HepG2 (cell line): ENCODE measurements around the gene OR10A6. TPM values are rescaled to one million over a fixed set of nuclear protein-coding genes. Genes with fewer than 3 reads are reported as not detected.

ENCODE experiments used
- ATAC-seq: fragments of 200-7000 bp; cut with Tn5 transposase; 3 replicates; pipeline ENCODE4 v1.9.1; 2020; ENCODE audit warnings: mild to moderate bottlenecking, moderate library complexity
- BruUV-seq: library from RNA; stranded (reverse); fragments of 400-500 nt; replicated peaks from 2 replicates; lab custom pipeline; 2021; lab: Mats Ljungman, UMichigan
- CTCF ChIA-PET: fragments of 300-600 bp; formaldehyde crosslinking; extraction: SDS; loops from one replicate; lab custom pipeline; 2021; ENCODE audit warnings: low total read pairs, inconsistent platforms, low intra/inter-chr PET ratio; lab: Yijun Ruan, JAX
- POLR2A ChIA-PET: fragments of 350-600 bp; sonication (Branson Sonifier 250); formaldehyde crosslinking; loops from one replicate; lab custom pipeline; 2020; ENCODE audit warnings: antibody characterized with exemption, inconsistent platforms; lab: Yijun Ruan, JAX
- DNase-seq: peaks from one replicate; pipeline ENCODE4 v3.0.0-alpha.2; 2015; ENCODE audit warnings: low spot score
- FAIRE-seq: peaks from 3 replicates; lab custom pipeline; 2011; peaks lifted over from hg19 to GRCh38; lab: Jason Lieb, UNC
- H2AFZ ChIP-seq: one replicate; pipeline ENCODE4 v1.6.1; 2011; ENCODE audit warnings: low read length, inconsistent platforms
- H3K27ac ChIP-seq: fragments of 300-600 bp; 3 replicates; pipeline ENCODE4 v1.8.0; 2011; ENCODE audit warnings: mixed run types, mild to moderate bottlenecking, mixed read lengths, low read length, inconsistent platforms; ENCODE audit not compliant: insufficient read depth; ENCODE audit errors: extremely low read length
- H3K27me3 ChIP-seq, 2 experiments: fragments of 200-600 bp in 1 of 2; 2 replicates in 1 of 2; 3 replicates in 1 of 2; pipeline versions ENCODE4 v1.6.0 to v1.8.0; 2011; ENCODE audit warnings: low read length in 2 of 2, mild to moderate bottlenecking in 2 of 2, moderate library complexity in 2 of 2, inconsistent platforms in 1 of 2; ENCODE audit not compliant: insufficient read depth in 2 of 2, control insufficient read depth in 1 of 2
- H3K36me3 ChIP-seq, 2 experiments: fragments of 200-600 bp in 1 of 2; replicated peaks in 1 of 2; 2 replicates in 1 of 2; 3 replicates in 1 of 2; pipeline versions ENCODE4 v1.5.1 to v1.8.0; 2011; ENCODE audit warnings: low read length in 2 of 2, inconsistent platforms in 1 of 2; ENCODE audit not compliant: insufficient read depth in 2 of 2, control insufficient read depth in 1 of 2
- H3K4me1 ChIP-seq: 2 replicates; pipeline ENCODE4 v1.5.1; 2012; ENCODE audit warnings: low read length, inconsistent platforms; ENCODE audit not compliant: insufficient read depth
- H3K4me2 ChIP-seq: 2 replicates; pipeline ENCODE4 v1.6.0; 2011; ENCODE audit warnings: low read depth, low read length, inconsistent platforms
- H3K4me3 ChIP-seq, 3 experiments: fragments of 200-600 bp in 1 of 3; sonication (generic), shearing (Covaris generic) in 1 of 3; replicated peaks in 1 of 3; 2 replicates each; pipeline ENCODE4 v1.5.1; 2011 to 2016; ENCODE audit warnings: low read length in 3 of 3, inconsistent platforms in 2 of 3, low read depth in 2 of 3, mild to moderate bottlenecking in 2 of 3, control low read depth in 1 of 3, mixed read lengths in 1 of 3; ENCODE audit not compliant: insufficient read depth in 1 of 3
- H3K79me2 ChIP-seq: one replicate; pipeline ENCODE4 v1.6.1; 2011; ENCODE audit warnings: low read length, inconsistent platforms; ENCODE audit not compliant: insufficient read depth
- H3K9ac ChIP-seq: 2 replicates; pipeline ENCODE4 v1.6.0; 2011; ENCODE audit warnings: mild to moderate bottlenecking, low read depth, low read length, inconsistent platforms; ENCODE audit not compliant: insufficient read depth
- H3K9me3 ChIP-seq: 2 replicates; pipeline ENCODE4 v1.5.1; 2012; ENCODE audit warnings: mild to moderate bottlenecking, low read length
- H4K20me1 ChIP-seq: 2 replicates; pipeline ENCODE4 v1.6.0; 2011; ENCODE audit warnings: inconsistent platforms, mild to moderate bottlenecking, low read length, moderate library complexity; ENCODE audit not compliant: insufficient read depth
- AHR ChIP-seq: IDR thresholded peaks from 2 replicates; pipeline ENCODE4 v1.6.1; 2018; ENCODE audit warnings: missing genetic modification reagents, missing compliant biosample characterization
- CREB3 ChIP-seq: sonication (generic); formaldehyde crosslinking; IDR thresholded peaks from 2 replicates; pipeline ENCODE4 v1.5.0; 2020; ENCODE audit warnings: missing genetic modification reagents
- HES4 ChIP-seq: sonication (generic); formaldehyde crosslinking; IDR thresholded peaks from 2 replicates; pipeline ENCODE4 v1.9.0; 2021; ENCODE audit warnings: mild to moderate bottlenecking, missing genetic modification reagents, borderline replicate concordance
- HHEX ChIP-seq: IDR thresholded peaks from 2 replicates; pipeline ENCODE4 v1.6.1; 2016; ENCODE audit warnings: control low read depth
- KLF11 ChIP-seq: IDR thresholded peaks from 2 replicates; pipeline ENCODE4 v1.6.1; 2016; ENCODE audit warnings: missing compliant biosample characterization
- KMT2B ChIP-seq: IDR thresholded peaks from 2 replicates; pipeline ENCODE4 v1.6.1; 2016; ENCODE audit warnings: missing genetic modification reagents, missing compliant biosample characterization
- MBD4 ChIP-seq: IDR thresholded peaks from 2 replicates; pipeline ENCODE4 v1.6.1; 2012; ENCODE audit warnings: low read length, inconsistent platforms, borderline replicate concordance
- NFATC3 ChIP-seq: sonication (generic); formaldehyde crosslinking; IDR thresholded peaks from 2 replicates; pipeline ENCODE4 v1.5.1; 2020; ENCODE audit warnings: mild to moderate bottlenecking, missing genetic modification reagents
- REPIN1 ChIP-seq: sonication (generic); formaldehyde crosslinking; IDR thresholded peaks from 2 replicates; pipeline ENCODE4 v1.8.0; 2022; ENCODE audit warnings: missing genetic modification reagents, low read depth, mild to moderate bottlenecking, borderline replicate concordance
- RXRB ChIP-seq: IDR thresholded peaks from 2 replicates; pipeline ENCODE4 v1.6.1; 2016; ENCODE audit warnings: borderline replicate concordance, missing genetic modification reagents, missing compliant biosample characterization
- TAF15 ChIP-seq: fragments of 200-400 bp; formaldehyde crosslinking; IDR thresholded peaks from one replicate; pipeline ENCODE4 v1.6.1; 2018; ENCODE audit warnings: mild to moderate bottlenecking, low read depth, low read length; ENCODE audit not compliant: poor library complexity, severe bottlenecking
- ZBTB3 ChIP-seq: sonication (generic); formaldehyde crosslinking; IDR thresholded peaks from 2 replicates; pipeline ENCODE4 v1.4.0; 2020; ENCODE audit warnings: low read depth, mild to moderate bottlenecking, moderate library complexity, missing genetic modification reagents, borderline replicate concordance
- ZNF501 ChIP-seq: sonication (generic); formaldehyde crosslinking; IDR thresholded peaks from 2 replicates; pipeline ENCODE4 v1.5.1; 2020; ENCODE audit warnings: mild to moderate bottlenecking, moderate library complexity, missing genetic modification reagents
- ZNF879 ChIP-seq: sonication (generic); formaldehyde crosslinking; IDR thresholded peaks from 2 replicates; pipeline ENCODE4 v1.8.1; 2023; ENCODE audit warnings: missing genetic modification reagents
- WGBS: methylation state at CpG from one replicate; pipeline ENCODE4 v1.1.6; 2017; ENCODE audit warnings: low lambda C conversion rate; 5-methylcytosine and 5-hydroxymethylcytosine counted together
- in situ Hi-C: cut with HindIII; loops from 2 replicates; pipeline ENCODE4 v1.10.0; 2017; ENCODE audit warnings: low pct_unique_long_range_greater_than_20kb; ENCODE audit not compliant: extremely low pct_ligation_motif_present
- intact Hi-C: fragments of 100-400 bp; cut with micrococcal nuclease; formaldehyde crosslinking; loops from one replicate; pipeline ENCODE4 v1.10.0; 2022; ENCODE audit not compliant: unreplicated experiment
- polyA plus RNA-seq, 8 experiments: library from polyadenylated mRNA; depleted of rRNA in 3 of 8; stranded (reverse) in 7 of 8; unstranded in 1 of 8; fragments of >200 nt; fragmentation: Illumina TruSeq in 4 of 8; extraction: Trizol in 4 of 8; gene quantifications; 2 replicates each; pipeline versions ENCODE4 v1.2.1 to v1.2.3, GENCODE V29; 2011 to 2016; ENCODE audit warnings: low read depth in 4 of 8, missing spikeins in 1 of 8, mixed read lengths in 1 of 8; ENCODE audit not compliant: insufficient read depth in 1 of 8
- total RNA-seq, 5 experiments: library from RNA; depleted of rRNA; stranded (reverse); fragments of >200 nt; fragmentation: Illumina TruSeq; extraction: Trizol; gene quantifications; 2 replicates each; pipeline ENCODE4 v1.2.3, GENCODE V29; 2016; ENCODE audit warnings: low read depth in 1 of 5

Gene OR10A6
- total and polyA plus RNA-seq, 2 of the 13 experiments (the other 11 are each of a cell fraction or from before 2014, with no cell fraction given), result not detected

- DNase-seq (no peak), ATAC-seq (no peak), FAIRE-seq (no peak)
- no peak overlapping the region for H3K4me2 ChIP-seq
- no peak overlapping the region for H2AFZ ChIP-seq
- H3K4me1 ChIP-seq, result 0 out of 2 replicates have a peak, but pooled peaks cover under 1% of the 10 kb centered on the region
- no peaks in the 10 kb centered on the region for H4K20me1 ChIP-seq
- in situ Hi-C loops, result no loop called here
- WGBS, result 54% methylated on average over 5 of the region's 5 CpGs
- no peak overlapping the region for H3K9ac ChIP-seq
- TF ChIP-seq ZBTB3 (CRISPR knock-in tag) (no peak), MBD4 (no peak), HHEX (CRISPR knock-in tag) (no peak), REPIN1 (CRISPR knock-in tag) (no peak), CREB3 (CRISPR knock-in tag) (no peak), KLF11 (CRISPR knock-in tag) (no peak), HES4 (no peak), AHR (CRISPR knock-in tag) (no peak), KMT2B (CRISPR knock-in tag) (no peak), ZNF501 (CRISPR knock-in tag) (no peak), NFATC3 (CRISPR knock-in tag) (no peak), ZNF879 (CRISPR knock-in tag) (no peak), TAF15 (no peak), RXRB (CRISPR knock-in tag) (no peak)
- no peaks in the 10 kb centered on the region for H3K27me3 ChIP-seq
- intact Hi-C loops, result loop anchor here (10.0 kb wide), 1 partner anchor 196 kb away; no protein-coding TSS in a partner anchor
- ChIA-PET POLR2A (no interaction called here), CTCF (no interaction called here)
- BruUV-seq, result no TSS peak
- no peaks in the 10 kb centered on the region for H3K9me3 ChIP-seq
- H3K79me2 ChIP-seq, result no peaks in the 10 kb centered on the region
- H3K36me3 ChIP-seq, result no peaks in the 10 kb centered on the region
- no peak overlapping the region for H3K4me3 ChIP-seq
- H3K27ac ChIP-seq, result no peak overlapping the region
Measured at GRCh38 chr11:7898666-7899283, 32.3 kb downstream of the OR10A6 start.
